ENCODE results near the gene MYO1E. TPM values are rescaled to one million over a fixed set of nuclear protein-coding genes. Genes with fewer than 3 reads are reported as not detected.

MYO1E gene
- total RNA-seq, 1 donor from 2014 or later: 192 TPM

DNA sequence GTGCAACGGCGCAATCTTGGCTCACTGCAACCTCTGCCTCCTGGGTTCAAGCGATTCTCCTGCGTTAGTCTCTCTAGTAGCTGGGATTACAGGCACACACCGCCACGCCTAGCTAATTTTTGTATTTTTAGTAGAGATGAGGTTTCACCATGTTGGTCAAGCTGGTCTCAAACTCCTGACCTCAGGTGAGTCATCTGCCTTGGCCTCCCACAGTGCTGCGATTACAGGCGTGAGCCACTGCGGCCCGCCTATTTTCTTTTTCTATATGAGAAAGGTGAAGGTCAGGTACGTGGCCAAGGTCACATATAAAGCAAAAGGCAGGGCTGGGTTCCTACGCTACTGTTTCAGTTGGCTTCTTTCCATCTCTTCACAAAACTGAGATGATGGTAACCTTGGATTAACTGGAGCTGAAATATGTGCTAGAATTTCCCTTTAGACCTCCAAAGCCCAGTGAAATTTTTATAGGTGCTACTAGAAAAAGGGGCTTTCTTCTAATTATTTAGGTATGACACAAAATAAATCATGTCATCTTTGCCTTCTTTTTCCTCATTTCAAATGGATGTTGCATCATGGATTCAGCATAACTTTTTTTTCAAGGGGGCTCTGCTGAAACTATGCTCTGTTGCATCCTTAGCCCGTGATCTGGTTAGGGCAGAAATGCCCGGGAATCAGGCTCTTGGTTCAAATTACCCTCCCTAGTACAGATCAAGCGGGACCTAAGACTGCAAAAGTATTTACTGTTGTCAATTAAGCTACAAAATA is 68.5 kb downstream of the MYO1E start:
- peaks cover 54% of the 10 kb centered on the region for H3K4me1 Mint-ChIP-seq (ENCODE audit: low read depth)
- peak overlapping the region; percentile 0 for H3K27ac Mint-ChIP-seq (ENCODE audit: unreplicated experiment)
- no peak overlapping the region for H3K4me3 Mint-ChIP-seq (ENCODE audit: unreplicated experiment)
- no peak for DNase-seq (ENCODE audit: low spot score)
- H3K9me3 Mint-ChIP-seq (ENCODE audit: low read depth): no peaks in the 10 kb centered on the region
- H3K27me3 Mint-ChIP-seq (ENCODE audit: low read depth): no peaks in the 10 kb centered on the region
- no peaks in the 10 kb centered on the region for H3K36me3 Mint-ChIP-seq (ENCODE audit: low read depth)
- TF ChIP-seq, protein P1, sequence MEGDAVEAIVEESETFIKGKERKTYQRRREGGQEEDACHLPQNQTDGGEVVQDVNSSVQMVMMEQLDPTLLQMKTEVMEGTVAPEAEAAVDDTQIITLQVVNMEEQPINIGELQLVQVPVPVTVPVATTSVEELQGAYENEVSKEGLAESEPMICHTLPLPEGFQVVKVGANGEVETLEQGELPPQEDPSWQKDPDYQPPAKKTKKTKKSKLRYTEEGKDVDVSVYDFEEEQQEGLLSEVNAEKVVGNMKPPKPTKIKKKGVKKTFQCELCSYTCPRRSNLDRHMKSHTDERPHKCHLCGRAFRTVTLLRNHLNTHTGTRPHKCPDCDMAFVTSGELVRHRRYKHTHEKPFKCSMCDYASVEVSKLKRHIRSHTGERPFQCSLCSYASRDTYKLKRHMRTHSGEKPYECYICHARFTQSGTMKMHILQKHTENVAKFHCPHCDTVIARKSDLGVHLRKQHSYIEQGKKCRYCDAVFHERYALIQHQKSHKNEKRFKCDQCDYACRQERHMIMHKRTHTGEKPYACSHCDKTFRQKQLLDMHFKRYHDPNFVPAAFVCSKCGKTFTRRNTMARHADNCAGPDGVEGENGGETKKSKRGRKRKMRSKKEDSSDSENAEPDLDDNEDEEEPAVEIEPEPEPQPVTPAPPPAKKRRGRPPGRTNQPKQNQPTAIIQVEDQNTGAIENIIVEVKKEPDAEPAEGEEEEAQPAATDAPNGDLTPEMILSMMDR (IDR thresholded peaks at IDR 0.05): no peak

GRCh38 chr15:59303633-59304032 is 69.0 kb downstream of the MYO1E start:
- TF ChIP-seq, protein P1 (IDR thresholded peaks at IDR 0.05): no peak
- Mint-ChIP-seq H3K27ac (ENCODE audit: unreplicated experiment) (no peak overlapping the region), H3K4me3 (ENCODE audit: unreplicated experiment) (no peak overlapping the region), H3K36me3 (ENCODE audit: low read depth) (no peaks in the 10 kb centered on the region), H3K9me3 (ENCODE audit: low read depth) (no peaks in the 10 kb centered on the region), H3K4me1 (ENCODE audit: low read depth) (peaks cover 54% of the 10 kb centered on the region), H3K27me3 (ENCODE audit: low read depth) (no peaks in the 10 kb centered on the region)
- DNase-seq (ENCODE audit: low spot score): no peak

GRCh38 chr15:59303136-59303535 is 69.5 kb downstream of the MYO1E start:
- H3K27me3 Mint-ChIP-seq (ENCODE audit: low read depth): no peaks in the 10 kb centered on the region
- H3K4me3 Mint-ChIP-seq (ENCODE audit: unreplicated experiment): no peak overlapping the region
- DNase-seq (ENCODE audit: low spot score): no peak
- H3K27ac Mint-ChIP-seq (ENCODE audit: unreplicated experiment): no peak overlapping the region
- TF ChIP-seq, protein P1 (IDR thresholded peaks at IDR 0.05): no peak
- peaks cover 58% of the 10 kb centered on the region for H3K4me1 Mint-ChIP-seq (ENCODE audit: low read depth)
- H3K9me3 Mint-ChIP-seq (ENCODE audit: low read depth): no peaks in the 10 kb centered on the region
- H3K36me3 Mint-ChIP-seq (ENCODE audit: low read depth): no peaks in the 10 kb centered on the region

- Mint-ChIP-seq H3K36me3 (ENCODE audit: low read depth) (no peaks in the 10 kb centered on the region), H3K4me3 (ENCODE audit: unreplicated experiment) (no peak overlapping the region), H3K4me1 (ENCODE audit: low read depth) (peaks cover 54% of the 10 kb centered on the region), H3K27ac (ENCODE audit: unreplicated experiment) (no peak overlapping the region), H3K27me3 (ENCODE audit: low read depth) (no peaks in the 10 kb centered on the region), H3K9me3 (ENCODE audit: low read depth) (no peaks in the 10 kb centered on the region)
- no peak for DNase-seq (ENCODE audit: low spot score)
- TF ChIP-seq, protein P1 (IDR thresholded peaks at IDR 0.05): no peak
Measured at GRCh38 chr15:59301527-59301926, 71.1 kb downstream of the MYO1E start.

DNA sequence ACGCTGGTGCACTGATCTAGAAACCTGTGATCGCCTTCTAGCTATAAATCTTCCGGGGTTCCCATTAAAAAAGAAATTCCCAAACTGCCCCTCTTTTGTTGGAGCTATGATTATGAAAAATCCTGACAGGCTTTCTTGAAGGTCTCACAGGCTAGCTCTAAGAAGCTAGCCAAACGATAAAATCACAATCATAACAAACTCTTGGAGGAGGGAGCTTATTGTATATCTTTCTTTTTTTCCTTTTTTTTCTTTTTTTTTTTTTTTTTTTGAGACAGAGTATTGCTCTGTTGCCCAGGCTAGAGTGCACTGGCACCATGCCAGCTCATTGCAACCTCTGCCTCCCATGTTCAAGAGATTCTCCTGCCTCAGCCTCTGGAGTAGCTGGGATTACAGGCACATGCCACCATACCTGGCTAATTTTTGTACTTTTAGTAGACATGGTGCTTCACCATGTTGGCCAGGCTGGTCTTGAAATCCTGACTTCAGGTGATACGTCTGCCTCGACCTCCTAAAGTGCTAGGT is 72.0 kb downstream of the MYO1E start:
- no peaks in the 10 kb centered on the region for H3K36me3 Mint-ChIP-seq (ENCODE audit: low read depth)
- H3K27me3 Mint-ChIP-seq (ENCODE audit: low read depth): no peaks in the 10 kb centered on the region
- H3K27ac Mint-ChIP-seq (ENCODE audit: unreplicated experiment): no peak overlapping the region
- peaks cover 55% of the 10 kb centered on the region for H3K4me1 Mint-ChIP-seq (ENCODE audit: low read depth)
- DNase-seq (ENCODE audit: low spot score): no peak
- H3K9me3 Mint-ChIP-seq (ENCODE audit: low read depth): no peaks in the 10 kb centered on the region
- H3K4me3 Mint-ChIP-seq (ENCODE audit: unreplicated experiment): no peak overlapping the region
- TF ChIP-seq, protein P1 (IDR thresholded peaks at IDR 0.05): no peak

Measured in chondrocyte (in vitro differentiated cells).